Measurements from ENCODE around the gene TRIP12.
"Not testable (repeated sequence)": the region's sequence is repeated elsewhere in the genome, so short reads cannot be mapped to it uniquely, and the experiment has no call there.

The TRIP12 gene

GRCh38 chr2:229920011-229920641, 1.7 kb downstream of the TRIP12 start:
- DNase-seq (ENCODE audit: low spot score) = peak; percentile 14

GRCh38 chr2:229917793-229918192, 4.0 kb downstream of the TRIP12 start:
- no peak for DNase-seq (ENCODE audit: low spot score)

GRCh38 chr2:229914171-229914570, 7.6 kb downstream of the TRIP12 start:
- peak; percentile 36 for DNase-seq (ENCODE audit: low spot score)

GRCh38 chr2:229910832-229911412, 10.9 kb downstream of the TRIP12 start:
- DNase-seq (ENCODE audit: low spot score) = peak; percentile 56

GRCh38 chr2:229910147-229910831, 11.5 kb downstream of the TRIP12 start:
- DNase-seq (ENCODE audit: low spot score) = no peak

- no peak for DNase-seq (ENCODE audit: low spot score)
Measured at GRCh38 chr2:229909090-229909489, 12.7 kb downstream of the TRIP12 start.

- DNase-seq (ENCODE audit: low spot score) = no peak
Measured at GRCh38 chr2:229905601-229906000, 16.2 kb downstream of the TRIP12 start.

- DNase-seq (ENCODE audit: low spot score) = no peak
Measured at GRCh38 chr2:229903037-229903436, 18.8 kb downstream of the TRIP12 start.

- no peak for DNase-seq (ENCODE audit: low spot score)
Measured at GRCh38 chr2:229901819-229902218, 20.0 kb downstream of the TRIP12 start.

GRCh38 chr2:229900514-229900913, 21.3 kb downstream of the TRIP12 start:
- not testable (repeated sequence) for DNase-seq (ENCODE audit: low spot score)

- DNase-seq (ENCODE audit: low spot score) = no peak
Measured at GRCh38 chr2:229900012-229900411, 21.8 kb downstream of the TRIP12 start.

GRCh38 chr2:229899604-229900003, 22.2 kb downstream of the TRIP12 start:
- DNase-seq (ENCODE audit: low spot score) = no peak

GRCh38 chr2:229896857-229897256, 25.0 kb downstream of the TRIP12 start:
- no peak for DNase-seq (ENCODE audit: low spot score)

GRCh38 chr2:229889023-229889422, 32.8 kb downstream of the TRIP12 start:
- DNase-seq (ENCODE audit: low spot score) = no peak

GRCh38 chr2:229888031-229888430, 33.8 kb downstream of the TRIP12 start:
- DNase-seq (ENCODE audit: low spot score) = no peak

GRCh38 chr2:229887441-229887840, 34.4 kb downstream of the TRIP12 start:
- DNase-seq (ENCODE audit: low spot score) = no peak

GRCh38 chr2:229884775-229885699, 36.8 kb downstream of the TRIP12 start:
- no peak for DNase-seq (ENCODE audit: low spot score)

- DNase-seq (ENCODE audit: low spot score) = no peak
Measured at GRCh38 chr2:229882583-229882982, 39.2 kb downstream of the TRIP12 start.

- no peak for DNase-seq (ENCODE audit: low spot score)
Measured at GRCh38 chr2:229880892-229881586, 40.8 kb downstream of the TRIP12 start.

- no peak for DNase-seq (ENCODE audit: low spot score)
Measured at GRCh38 chr2:229879191-229879950, 42.4 kb downstream of the TRIP12 start.

GRCh38 chr2:229875549-229875948, 46.3 kb downstream of the TRIP12 start:
- DNase-seq (ENCODE audit: low spot score) = no peak
